Pancreas (tissue), 10 donors: ENCODE data around the gene LAMA5. TPM values are rescaled to one million over a fixed set of nuclear protein-coding genes. Genes with fewer than 3 reads are reported as not detected.

ENCODE experiments used
- ATAC-seq, 4 donors: fragments of 200-7000 bp; cut with Tn5 transposase; one replicate each; pipeline versions ENCODE4 v1.8.0 to v1.9.1; 2020; ENCODE audit warnings: mild to moderate bottlenecking in 4 of 4, moderate library complexity in 4 of 4
- DNase-seq, 6 donors: peaks; one replicate each; pipeline ENCODE4 v3.0.0-alpha.2; 2020
- FAIRE-seq: peaks from 2 replicates; lab custom pipeline; 2012; peaks lifted over from hg19 to GRCh38; lab: Jason Lieb, UNC
- H3K27ac ChIP-seq, 4 donors: fragments of 200-600 bp; sonication (generic); 1 replicate in 3 of 4; 2 replicates in 1 of 4; pipeline versions ENCODE4 v1.5.0 to v1.8.0; 2020
- H3K27me3 ChIP-seq, 4 donors: fragments of 200-600 bp; one replicate each; pipeline ENCODE4 v1.8.0; 2021
- H3K36me3 ChIP-seq, 3 donors: fragments of 200-600 bp; sonication (generic) in 1 of 3; one replicate each; pipeline versions ENCODE4 v1.5.0 to v1.8.0; 2020 to 2021
- H3K4me1 ChIP-seq, 3 donors: fragments of 200-600 bp; one replicate each; pipeline ENCODE4 v1.8.0; 2021
- H3K4me3 ChIP-seq, 4 donors: fragments of 200-600 bp; sonication (generic) in 2 of 4; one replicate each; pipeline versions ENCODE4 v1.5.0 to v1.8.0; 2020 to 2021
- H3K9me3 ChIP-seq, 4 donors: fragments of 200-600 bp; one replicate each; pipeline ENCODE4 v1.8.0; 2021
- CTCF ChIP-seq, 4 donors: fragments of 200-600 bp; sonication (generic) in 3 of 4; IDR thresholded peaks; one replicate each; pipeline versions ENCODE4 v1.5.0 to v1.8.0; 2021; ENCODE audit warnings: antibody characterized with exemption in 4 of 4
- WGBS, 2 donors: extraction: QIAGEN DNeasy Blood & Tissue Kit; methylation state at CpG; one replicate each; pipeline ENCODE4 v1.1.7; 2013; 5-methylcytosine and 5-hydroxymethylcytosine counted together
- intact Hi-C, 3 donors: fragments of 100-400 bp; cut with DNase I; formaldehyde crosslinking; loops; one replicate each; pipeline versions ENCODE4 v1.11.1 to v1.14.2; 2022
- microRNA-seq, 2 donors: library from miRNA; unstranded; fragments of <30 nt; microRNA quantifications; one replicate each; pipeline versions ENCODE4 to v1.1.0, GENCODE V29; 2019 to 2020
- polyA plus RNA-seq, 2 donors: library from polyadenylated mRNA; stranded (reverse); fragments of 200-250 nt; gene quantifications; one replicate each; pipeline ENCODE4 v1.2.3, GENCODE V29; 2013
- total RNA-seq, 6 donors: library from RNA; stranded (reverse); fragmentation: NEBNext Ultra II Directional in 4 of 6; extraction: Animal tissue kit (Norgen Biotek cat#: 25700) in 4 of 6; gene quantifications; one replicate each; pipeline versions ENCODE4 v1.2.1 to v1.2.4, GENCODE V29; 2021 to 2023
- donor health status: healthy with polysubstance abuse.
- donor health status: DM: no; HTN: no; CAD: no; lungs with moderate emphysema.
- donor health status: DM: no; HTN: no; CAD: no.
- donor health status: control.
- donor health status: control.
- donor health status: Bipolar disorder and iron deficiency.
- donor health status: DM: yes; HTN: yes; CAD: no.
- donor health status: DM: no; HTN: no; CAD: no.
- donor health status: DM: no; HTN: no; CAD: no.
- donor health status: DM: yes; HTN: yes; CAD: no.

LAMA5 gene
- total and polyA plus RNA-seq, 8 donors: 43.6 to 344 (median 62.2) TPM

DNA sequence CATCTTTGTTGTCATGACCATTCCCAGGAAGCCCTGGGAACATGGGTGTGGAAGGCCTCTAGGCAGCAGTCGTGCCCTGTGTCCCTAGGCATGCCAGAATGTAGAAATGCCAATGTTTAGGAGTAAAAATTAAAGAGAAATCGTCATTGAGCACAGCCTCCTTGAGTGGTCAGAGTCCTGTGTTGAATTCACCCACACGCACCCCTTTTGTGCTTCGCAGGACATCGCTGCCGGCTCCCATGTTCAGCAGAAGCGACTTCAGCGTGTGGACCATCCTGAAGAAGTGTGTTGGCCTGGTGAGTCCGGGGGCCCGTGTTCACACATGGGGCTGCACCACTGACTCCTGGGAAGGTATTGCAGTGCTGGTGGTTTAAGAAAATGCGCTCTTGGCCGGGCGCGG, 103.7 kb downstream of the LAMA5 start:
- DNase-seq: peak in 2 of 6 donors; percentile 5 to 21
- 93 to 95% methylated on average over 14 of the region's 14 CpGs for WGBS, 2 donors
- no peaks in the 10 kb centered on the region for H3K4me1 ChIP-seq
- no peak for ATAC-seq
- no peaks in the 10 kb centered on the region for H3K9me3 ChIP-seq
- FAIRE-seq: no peak
- H3K27ac ChIP-seq: no peak overlapping the region
- no peak overlapping the region for H3K4me3 ChIP-seq
- H3K27me3 ChIP-seq: no peaks in the 10 kb centered on the region
- intact Hi-C loops: no loop called here
- peaks cover 4 to 73% (median 18%) of the 10 kb centered on the region in 3 donors for H3K36me3 ChIP-seq
- TF ChIP-seq CTCF (IDR thresholded peaks at IDR 0.05): no peak

DNA sequence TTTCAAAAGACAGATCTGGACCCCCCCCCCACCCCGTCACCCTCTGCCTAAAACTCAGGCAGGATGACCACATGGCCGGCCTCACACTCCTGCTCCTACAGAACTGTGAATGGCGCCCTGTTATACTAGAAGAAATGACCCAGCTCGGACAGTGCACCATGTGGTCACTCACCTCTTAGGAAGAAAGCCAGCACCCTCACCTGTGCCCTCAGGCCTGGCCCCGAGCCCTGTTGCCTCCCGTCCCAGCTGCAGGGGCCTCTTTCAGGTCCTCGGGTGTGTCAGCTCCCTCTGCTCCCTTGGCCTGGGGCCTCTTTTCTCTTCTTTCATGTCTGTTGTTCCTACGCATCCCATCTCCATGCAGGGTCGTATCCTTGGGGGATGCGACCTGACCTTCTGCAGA, 105.0 kb downstream of the LAMA5 start:
- intact Hi-C loops: no loop called here
- DNase-seq: peak in 1 of 6 donors; percentile 9
- TF ChIP-seq CTCF (IDR thresholded peaks at IDR 0.05): no peak
- WGBS, 2 donors: 92 to 93% methylated on average over 10 of the region's 10 CpGs
- Histone ChIP-seq H3K27me3 (no peaks in the 10 kb centered on the region), H3K9me3 (no peaks in the 10 kb centered on the region), H3K36me3 (peaks cover 4 to 75% (median 22%) of the 10 kb centered on the region in 3 donors), H3K4me3 (no peak overlapping the region), H3K4me1 (no peaks in the 10 kb centered on the region), H3K27ac (no peak overlapping the region)
- FAIRE-seq: no peak
- no peak for ATAC-seq

- TF ChIP-seq CTCF (IDR thresholded peaks at IDR 0.05): no peak
- WGBS, 2 donors: 86% methylated on average over 8 of the region's 8 CpGs
- H3K36me3 ChIP-seq: peaks cover 4 to 58% (median 19%) of the 10 kb centered on the region in 3 donors
Measured at GRCh38 chr20:62259294-62259565, 107.9 kb downstream of the LAMA5 start.

More at GRCh38 chr20:62259294-62259565, 107.9 kb downstream of the LAMA5 start:
- no peaks in the 10 kb centered on the region for H3K4me1 ChIP-seq
- H3K27me3 ChIP-seq: no peaks in the 10 kb centered on the region
- DNase-seq (no peak), FAIRE-seq (no peak), ATAC-seq (no peak)
- intact Hi-C loops: no loop called here
- no peak overlapping the region for H3K4me3 ChIP-seq
- H3K9me3 ChIP-seq: no peaks in the 10 kb centered on the region
- no peak overlapping the region for H3K27ac ChIP-seq

Small RNA genes lying within 50 kb of the gene (microRNA-seq; reads per million reads assigned to microRNA genes)
- 0 reads per million in 2 donors for gene MIR4758

Other genes with a start within 250 kb of the LAMA5 start
- 10 to 100 TPM; 14.9 to 19.7 (median 16.7) TPM for gene LSM14B, start 244.8 kb downstream of the LAMA5 start, total RNA-seq
- gene LSM14B, start 244.8 kb downstream of the LAMA5 start, polyA plus RNA-seq: 10 to 100 TPM in 1 of 2 donors, 1 to 10 TPM in 1; 8.4 to 20.1 TPM
- 100 to 1,000 TPM in 1 of 6 donors, 10 to 100 TPM in 5; 55.6 to 105 (median 74.3) TPM for gene PSMA7, start 223.9 kb downstream of the LAMA5 start, total RNA-seq
- 100 to 1,000 TPM in 1 of 2 donors, 10 to 100 TPM in 1; 67.9 to 119 TPM for gene PSMA7, start 223.9 kb downstream of the LAMA5 start, polyA plus RNA-seq
- gene SS18L1, start 223.5 kb downstream of the LAMA5 start, total RNA-seq: 1 to 10 TPM; 6.6 to 9.7 (median 7.4) TPM
- gene SS18L1, start 223.5 kb downstream of the LAMA5 start, polyA plus RNA-seq: 10 to 100 TPM; 13.0 to 19.3 TPM
- gene MTG2, start 184.3 kb downstream of the LAMA5 start, total RNA-seq: 10 to 100 TPM in 5 of 6 donors, 1 to 10 TPM in 1; 9.7 to 21.1 (median 13.1) TPM
- 10 to 100 TPM; 36.2 to 55.3 TPM for gene MTG2, start 184.3 kb downstream of the LAMA5 start, polyA plus RNA-seq
- gene HRH3, start 147.0 kb downstream of the LAMA5 start, total RNA-seq: under 1 TPM in 1 of 6 donors, not detected in 5; 0.08 TPM
- gene HRH3, start 147.0 kb downstream of the LAMA5 start, polyA plus RNA-seq: under 1 TPM; 0.02 to 0.04 TPM
- 10 to 100 TPM; 42.4 to 56.8 (median 49.2) TPM for gene OSBPL2, start 128.8 kb downstream of the LAMA5 start, total RNA-seq
- gene OSBPL2, start 128.8 kb downstream of the LAMA5 start, polyA plus RNA-seq: 10 to 100 TPM; 33.3 to 34.6 TPM
- gene ADRM1, start 64.3 kb downstream of the LAMA5 start, total RNA-seq: 10 to 100 TPM; 33.3 to 76.0 (median 36.5) TPM
- 10 to 100 TPM; 61.9 to 74.8 TPM for gene ADRM1, start 64.3 kb downstream of the LAMA5 start, polyA plus RNA-seq
- gene RPS21, start 19.8 kb upstream of the LAMA5 start, total RNA-seq: 1,000 to 10,000 TPM in 2 of 6 donors, 100 to 1,000 TPM in 4; 662 to 1,102 (median 850) TPM
- 1,000 to 10,000 TPM; 2,124 to 2,141 TPM for gene RPS21, start 19.8 kb upstream of the LAMA5 start, polyA plus RNA-seq
- gene CABLES2, start 40.0 kb upstream of the LAMA5 start, total RNA-seq: 1 to 10 TPM; 1.4 to 2.3 (median 1.9) TPM
- gene CABLES2, start 40.0 kb upstream of the LAMA5 start, polyA plus RNA-seq: 1 to 10 TPM; 1.5 to 2.9 TPM
- 1 to 10 TPM in 3 of 6 donors, under 1 TPM in 3; 0.66 to 2.5 (median 1.0) TPM for gene RBBP8NL, start 60.2 kb upstream of the LAMA5 start, total RNA-seq
- 1 to 10 TPM; 2.0 to 4.8 TPM for gene RBBP8NL, start 60.2 kb upstream of the LAMA5 start, polyA plus RNA-seq
- gene GATA5, start 108.7 kb upstream of the LAMA5 start, total RNA-seq: under 1 TPM in 1 of 6 donors, not detected in 5; 0.34 TPM
- under 1 TPM; 0.02 to 0.15 TPM for gene GATA5, start 108.7 kb upstream of the LAMA5 start, polyA plus RNA-seq